Endothelial cell of umbilical vein (primary cell): ENCODE measurements around the gene LEMD1. TPM values are rescaled to one million over a fixed set of nuclear protein-coding genes. Genes with fewer than 3 reads are reported as not detected.

Source experiments
- BruUV-seq: library from RNA; stranded (reverse); fragments of 400-500 nt; replicated peaks from 2 replicates; lab custom pipeline; 2021; lab: Mats Ljungman, UMichigan
- CTCF ChIA-PET: fragments of 300-600, 350-600 bp; sonication (Branson Sonifier 250); formaldehyde crosslinking; loops from one replicate; lab custom pipeline; 2021; ENCODE audit warnings: antibody characterized with exemption, inconsistent platforms; lab: Charles Lee
- POLR2A ChIA-PET: fragments of 300-600, 350-600 bp; sonication (Branson Sonifier 250); formaldehyde crosslinking; loops from one replicate; lab custom pipeline; 2021; ENCODE audit warnings: antibody characterized with exemption, inconsistent platforms; lab: Charles Lee
- DNase-seq: peaks from one replicate; pipeline ENCODE4 v3.0.0-alpha.2; 2011; ENCODE audit warnings: low read depth, low spot score
- FAIRE-seq: peaks from 2 replicates; lab custom pipeline; 2011; peaks lifted over from hg19 to GRCh38; lab: Jason Lieb, UNC
- H2AFZ ChIP-seq: 2 replicates; pipeline ENCODE4 v1.6.0; 2012; ENCODE audit warnings: low read depth, low read length, control low read depth, inconsistent platforms
- H3K27ac ChIP-seq: 2 replicates; pipeline ENCODE4 v1.5.1; 2011; ENCODE audit warnings: low read depth, mild to moderate bottlenecking, control low read depth, low read length, moderate library complexity; ENCODE audit not compliant: insufficient read depth
- H3K27me3 ChIP-seq, 2 experiments: 2 replicates each; pipeline versions ENCODE4 v1.6.0 to v1.6.1; 2011; ENCODE audit warnings: low read length in 2 of 2, mixed read lengths in 1 of 2; ENCODE audit not compliant: control insufficient read depth in 2 of 2, insufficient read depth in 2 of 2
- H3K36me3 ChIP-seq, 2 experiments: 2 replicates in 1 of 2; 3 replicates in 1 of 2; pipeline ENCODE4 v1.5.1; 2011; ENCODE audit warnings: low read length in 2 of 2, mild to moderate bottlenecking in 1 of 2, moderate library complexity in 1 of 2; ENCODE audit not compliant: control insufficient read depth in 2 of 2, insufficient read depth in 2 of 2; ENCODE audit errors: extremely low read depth in 1 of 2
- H3K4me1 ChIP-seq: 3 replicates; pipeline ENCODE4 v1.5.1; 2011; ENCODE audit warnings: mild to moderate bottlenecking, low read length; ENCODE audit not compliant: control insufficient read depth, insufficient read depth; ENCODE audit errors: extremely low read depth
- H3K4me2 ChIP-seq: 2 replicates; pipeline ENCODE4 v1.6.1; 2011; ENCODE audit warnings: low read length, control low read depth, mixed read lengths; ENCODE audit not compliant: insufficient read depth
- H3K4me3 ChIP-seq, 3 experiments: fragments of 200-600 bp in 1 of 3; sonication (generic), shearing (Covaris generic) in 1 of 3; replicated peaks in 1 of 3; 2 replicates each; pipeline ENCODE4 v1.5.1; 2011 to 2016; ENCODE audit warnings: control low read depth in 3 of 3, low read length in 3 of 3, mild to moderate bottlenecking in 2 of 3, inconsistent platforms in 1 of 3, low read depth in 1 of 3, moderate library complexity in 1 of 3; ENCODE audit not compliant: insufficient read depth in 1 of 3
- H3K79me2 ChIP-seq: 2 replicates; pipeline ENCODE4 v1.6.0; 2012; ENCODE audit warnings: low read length, inconsistent platforms; ENCODE audit not compliant: control insufficient read depth, insufficient read depth
- H3K9ac ChIP-seq: replicated peaks from 2 replicates; pipeline ENCODE3; 2011; ENCODE audit warnings: low read length, control low read depth; ENCODE audit not compliant: insufficient read depth; ENCODE audit errors: extremely low read depth
- H3K9me1 ChIP-seq: replicated peaks from 3 replicates; pipeline ENCODE4 v1.6.0; 2011; ENCODE audit warnings: mild to moderate bottlenecking, low read length; ENCODE audit not compliant: control insufficient read depth, insufficient read depth; ENCODE audit errors: extremely low read depth
- H3K9me3 ChIP-seq: replicated peaks from 2 replicates; pipeline ENCODE4 v1.5.1; 2012; ENCODE audit warnings: low read length, inconsistent platforms; ENCODE audit not compliant: control insufficient read depth, insufficient read depth
- H4K20me1 ChIP-seq: replicated peaks from 2 replicates; pipeline ENCODE3; 2011; ENCODE audit warnings: mild to moderate bottlenecking, low read length; ENCODE audit not compliant: control insufficient read depth, insufficient read depth; ENCODE audit errors: extremely low read depth
- EZH2 ChIP-seq: IDR thresholded peaks from 2 replicates; pipeline ENCODE4 v1.6.1; 2012; ENCODE audit warnings: borderline replicate concordance, low read depth, mild to moderate bottlenecking, moderate library complexity, low read length, inconsistent platforms; ENCODE audit not compliant: severe bottlenecking
- FOS ChIP-seq: IDR thresholded peaks from 2 replicates; pipeline ENCODE4 v1.6.1; 2011; ENCODE audit warnings: mild to moderate bottlenecking, low read length, moderate library complexity, borderline replicate concordance; ENCODE audit not compliant: insufficient read depth
- GATA2 ChIP-seq: IDR thresholded peaks from 2 replicates; pipeline ENCODE4 v1.7.0; 2011; ENCODE audit warnings: low read depth, mild to moderate bottlenecking, moderate library complexity, mixed read lengths, low read length; ENCODE audit not compliant: insufficient read length, insufficient read depth
- JUN ChIP-seq: IDR thresholded peaks from 2 replicates; pipeline ENCODE4 v1.6.1; 2011; ENCODE audit warnings: borderline replicate concordance, low read depth; ENCODE audit not compliant: insufficient read length, insufficient read depth
- MYC ChIP-seq: IDR thresholded peaks from one replicate; pipeline ENCODE4 v1.6.1; 2011; ENCODE audit warnings: mild to moderate bottlenecking, low read depth, low read length
- POLR2A ChIP-seq: IDR thresholded peaks from 2 replicates; pipeline ENCODE4 v1.6.1; 2012; ENCODE audit warnings: low read depth, mild to moderate bottlenecking, control low read depth, low read length
- POLR2AphosphoS5 ChIP-seq: IDR thresholded peaks from 2 replicates; pipeline ENCODE4 v1.6.1; 2012; ENCODE audit warnings: low read depth, mild to moderate bottlenecking, control low read depth, low read length, moderate library complexity; ENCODE audit not compliant: insufficient read depth
- dilution Hi-C: fragments of 300-500 bp; cut with MboI; formaldehyde crosslinking; loops from one replicate; pipeline ENCODE4 v1.15.0; 2019; ENCODE audit warnings: low sequenced_read_pairs; ENCODE audit not compliant: extremely low pct_ligation_motif_present
- intact Hi-C: fragments of 100-400 bp; cut with micrococcal nuclease; formaldehyde crosslinking; loops from one replicate; pipeline ENCODE4 v1.10.0; 2022
- polyA plus RNA-seq, 4 experiments: library from polyadenylated mRNA; depleted of rRNA in 3 of 4; stranded (reverse) in 3 of 4; unstranded in 1 of 4; fragments of >200 nt; gene quantifications; 2 replicates each; pipeline versions ENCODE4 v1.2.1 to v1.2.3, GENCODE V29; 2011 to 2012; ENCODE audit warnings: missing spikeins in 1 of 4
- total RNA-seq: library from RNA; stranded (reverse); gene quantifications from 2 replicates; pipeline ENCODE4 v1.2.3, GENCODE V29; 2021
- TF ChIP-seq, protein P1 (sequence below): IDR thresholded peaks from 2 replicates; pipeline ENCODE4 v1.6.1; 2011; ENCODE audit not compliant: insufficient read depth, insufficient read length
- TF ChIP-seq, protein P2 (sequence below), 2 donors: IDR thresholded peaks; 1 replicate in 1 of 2; 2 replicates in 1 of 2; pipeline ENCODE4 v1.5.1; 2011; ENCODE audit warnings: low read length in 2 of 2, mild to moderate bottlenecking in 2 of 2, moderate library complexity in 2 of 2, control low read depth in 1 of 2, inconsistent platforms in 1 of 2, low read depth in 1 of 2; ENCODE audit not compliant: insufficient read depth in 1 of 2; ENCODE audit errors: extremely low read depth in 1 of 2

Gene LEMD1
- total and polyA plus RNA-seq, 2 donors (not counting 3 experiments of a cell fraction or from before 2014, with no cell fraction given) = not detected

DNA sequence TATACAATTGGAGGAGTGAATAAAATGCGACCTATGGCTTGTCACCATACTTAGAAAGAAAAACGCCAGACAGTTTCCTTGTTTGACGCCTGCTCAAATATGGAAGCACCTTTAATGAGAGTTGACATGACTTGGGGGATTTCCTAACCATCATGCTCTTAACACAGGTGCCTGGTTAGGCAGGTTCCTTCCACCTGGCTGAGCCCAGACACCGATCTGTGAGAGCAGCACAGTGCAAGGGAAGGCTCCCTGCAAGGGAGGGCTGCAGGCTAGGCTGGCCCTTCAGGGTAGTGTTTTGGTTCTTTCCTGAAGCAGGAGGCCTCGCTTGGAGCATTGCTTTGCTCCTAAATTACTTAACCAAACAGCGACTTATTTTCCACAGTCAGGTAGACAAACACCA lies 40.6 kb downstream of the LEMD1 start:
- H3K79me2 ChIP-seq = no peaks in the 10 kb centered on the region
- H3K9me1 ChIP-seq = no peaks in the 10 kb centered on the region
- dilution Hi-C loops = no loop called here
- no peak for DNase-seq
- intact Hi-C loops = no loop called here
- no peaks in the 10 kb centered on the region for H3K36me3 ChIP-seq
- no peak for TF ChIP-seq MYC
- FAIRE-seq = no peak
- peaks cover 3 to 9% of the 10 kb centered on the region in 2 experiments for H3K27me3 ChIP-seq
- no peak overlapping the region for H3K9ac ChIP-seq
- no peak overlapping the region for H3K4me3 ChIP-seq
- H3K27ac ChIP-seq = no peak overlapping the region
- H2AFZ ChIP-seq = no peak overlapping the region
- POLR2A ChIA-PET = no interaction called here
- H3K4me1 ChIP-seq = no peaks in the 10 kb centered on the region
- CTCF ChIA-PET = interaction anchor here (1.4 to 1.8 kb wide), 3 partner anchors 27 to 104 kb away, joined by 3 to 5 read pairs (median 4); no protein-coding TSS in a partner anchor
- H4K20me1 ChIP-seq = no peaks in the 10 kb centered on the region
- no peak overlapping the region for H3K4me2 ChIP-seq
- BruUV-seq = no TSS peak
- no peaks in the 10 kb centered on the region for H3K9me3 ChIP-seq

DNA sequence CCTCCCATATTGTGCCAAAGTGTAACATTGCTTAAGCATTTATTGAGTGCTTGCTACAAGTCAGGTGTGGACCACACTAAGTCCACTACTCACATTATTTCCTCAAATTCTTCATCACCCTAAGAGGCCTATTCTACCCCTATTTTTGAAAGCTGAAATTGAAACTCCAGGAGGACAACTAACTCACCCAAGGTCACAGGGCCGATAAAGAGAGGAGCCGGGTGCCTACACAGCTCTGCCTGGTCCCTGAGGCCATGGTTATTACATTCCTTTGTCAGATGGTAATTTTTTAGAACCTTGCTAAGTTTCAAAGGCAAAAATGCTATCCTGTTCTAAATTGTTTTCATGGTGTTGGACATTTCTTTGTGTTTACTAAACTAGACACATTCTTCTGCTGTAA lies 41.0 kb downstream of the LEMD1 start:
- dilution Hi-C loops = no loop called here
- H3K4me3 ChIP-seq = no peak overlapping the region
- no peak overlapping the region for H2AFZ ChIP-seq
- FAIRE-seq = no peak
- no peaks in the 10 kb centered on the region for H3K9me3 ChIP-seq
- no peak overlapping the region for H3K4me2 ChIP-seq
- ChIA-PET CTCF (interaction anchor here (1.4 to 1.8 kb wide), 3 partner anchors 27 to 105 kb away, joined by 3 to 5 read pairs (median 4); no protein-coding TSS in a partner anchor), POLR2A (no interaction called here)
- no peaks in the 10 kb centered on the region for H3K4me1 ChIP-seq
- DNase-seq = no peak
- H3K27ac ChIP-seq = no peak overlapping the region
- H3K9ac ChIP-seq = no peak overlapping the region
- TF ChIP-seq, protein P1, sequence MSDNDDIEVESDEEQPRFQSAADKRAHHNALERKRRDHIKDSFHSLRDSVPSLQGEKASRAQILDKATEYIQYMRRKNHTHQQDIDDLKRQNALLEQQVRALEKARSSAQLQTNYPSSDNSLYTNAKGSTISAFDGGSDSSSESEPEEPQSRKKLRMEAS = no peak
- TF ChIP-seq, protein P2, sequence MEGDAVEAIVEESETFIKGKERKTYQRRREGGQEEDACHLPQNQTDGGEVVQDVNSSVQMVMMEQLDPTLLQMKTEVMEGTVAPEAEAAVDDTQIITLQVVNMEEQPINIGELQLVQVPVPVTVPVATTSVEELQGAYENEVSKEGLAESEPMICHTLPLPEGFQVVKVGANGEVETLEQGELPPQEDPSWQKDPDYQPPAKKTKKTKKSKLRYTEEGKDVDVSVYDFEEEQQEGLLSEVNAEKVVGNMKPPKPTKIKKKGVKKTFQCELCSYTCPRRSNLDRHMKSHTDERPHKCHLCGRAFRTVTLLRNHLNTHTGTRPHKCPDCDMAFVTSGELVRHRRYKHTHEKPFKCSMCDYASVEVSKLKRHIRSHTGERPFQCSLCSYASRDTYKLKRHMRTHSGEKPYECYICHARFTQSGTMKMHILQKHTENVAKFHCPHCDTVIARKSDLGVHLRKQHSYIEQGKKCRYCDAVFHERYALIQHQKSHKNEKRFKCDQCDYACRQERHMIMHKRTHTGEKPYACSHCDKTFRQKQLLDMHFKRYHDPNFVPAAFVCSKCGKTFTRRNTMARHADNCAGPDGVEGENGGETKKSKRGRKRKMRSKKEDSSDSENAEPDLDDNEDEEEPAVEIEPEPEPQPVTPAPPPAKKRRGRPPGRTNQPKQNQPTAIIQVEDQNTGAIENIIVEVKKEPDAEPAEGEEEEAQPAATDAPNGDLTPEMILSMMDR (IDR thresholded peaks at IDR 0.05; ENCODE audit: extremely low read depth in 1 of 2, insufficient read depth in 1 of 2, low read depth in 1 of 2, low read length in 2 of 2) = no peak
- TF ChIP-seq FOS (no peak), GATA2 (no peak), EZH2 (no peak), POLR2AphosphoS5 (no peak), JUN (no peak), POLR2A (no peak), MYC (no peak)
- H3K9me1 ChIP-seq = no peaks in the 10 kb centered on the region
- intact Hi-C loops = no loop called here
- H3K27me3 ChIP-seq = peaks cover 8 to 9% of the 10 kb centered on the region in 2 experiments
- H4K20me1 ChIP-seq = no peaks in the 10 kb centered on the region
- H3K79me2 ChIP-seq = no peaks in the 10 kb centered on the region
- no peaks in the 10 kb centered on the region for H3K36me3 ChIP-seq
- no TSS peak for BruUV-seq
